GM13976 (cell line): Measurements from ENCODE around the gene LSMEM2.
A peak's percentile ranks its signal among the peaks of the same experiment; 100 is the strongest.

Experiments used
- DNase-seq: peaks from one replicate; pipeline ENCODE4 v3.0.0; 2012; ENCODE audit warnings: low spot score
- in situ Hi-C: fragments of 300-500 bp; cut with MboI; formaldehyde crosslinking; loops from one replicate; pipeline ENCODE4 v1.12.0; 2022; ENCODE audit warnings: low sequenced_read_pairs, mixed read lengths, inconsistent platforms; ENCODE audit not compliant: unreplicated experiment
- TF ChIP-seq, protein P1 (sequence below): IDR thresholded peaks from 2 replicates; pipeline ENCODE4 v1.5.1; 2012; ENCODE audit warnings: borderline replicate concordance, mild to moderate bottlenecking; ENCODE audit not compliant: insufficient read depth; ENCODE audit errors: extremely low read depth, missing control alignments, control extremely low read depth

The LSMEM2 gene

DNA sequence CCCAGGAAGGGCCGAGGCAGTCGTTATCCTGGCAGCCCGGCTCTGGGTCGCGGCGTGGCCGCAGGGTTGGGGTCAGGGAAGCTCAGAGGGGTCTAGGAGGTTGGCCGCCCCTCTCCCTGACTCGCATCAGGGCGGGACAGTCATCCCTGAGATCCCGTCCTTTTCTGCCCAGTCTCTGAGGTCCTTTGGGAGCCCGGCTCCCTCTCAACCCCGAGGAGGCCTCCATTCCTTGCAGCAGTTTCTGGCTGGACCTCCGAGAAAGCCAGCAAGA lies 43.2 kb downstream of the LSMEM2 start:
- in situ Hi-C loops: no loop called here
- TF ChIP-seq, protein P1, sequence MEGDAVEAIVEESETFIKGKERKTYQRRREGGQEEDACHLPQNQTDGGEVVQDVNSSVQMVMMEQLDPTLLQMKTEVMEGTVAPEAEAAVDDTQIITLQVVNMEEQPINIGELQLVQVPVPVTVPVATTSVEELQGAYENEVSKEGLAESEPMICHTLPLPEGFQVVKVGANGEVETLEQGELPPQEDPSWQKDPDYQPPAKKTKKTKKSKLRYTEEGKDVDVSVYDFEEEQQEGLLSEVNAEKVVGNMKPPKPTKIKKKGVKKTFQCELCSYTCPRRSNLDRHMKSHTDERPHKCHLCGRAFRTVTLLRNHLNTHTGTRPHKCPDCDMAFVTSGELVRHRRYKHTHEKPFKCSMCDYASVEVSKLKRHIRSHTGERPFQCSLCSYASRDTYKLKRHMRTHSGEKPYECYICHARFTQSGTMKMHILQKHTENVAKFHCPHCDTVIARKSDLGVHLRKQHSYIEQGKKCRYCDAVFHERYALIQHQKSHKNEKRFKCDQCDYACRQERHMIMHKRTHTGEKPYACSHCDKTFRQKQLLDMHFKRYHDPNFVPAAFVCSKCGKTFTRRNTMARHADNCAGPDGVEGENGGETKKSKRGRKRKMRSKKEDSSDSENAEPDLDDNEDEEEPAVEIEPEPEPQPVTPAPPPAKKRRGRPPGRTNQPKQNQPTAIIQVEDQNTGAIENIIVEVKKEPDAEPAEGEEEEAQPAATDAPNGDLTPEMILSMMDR: no peak

DNA sequence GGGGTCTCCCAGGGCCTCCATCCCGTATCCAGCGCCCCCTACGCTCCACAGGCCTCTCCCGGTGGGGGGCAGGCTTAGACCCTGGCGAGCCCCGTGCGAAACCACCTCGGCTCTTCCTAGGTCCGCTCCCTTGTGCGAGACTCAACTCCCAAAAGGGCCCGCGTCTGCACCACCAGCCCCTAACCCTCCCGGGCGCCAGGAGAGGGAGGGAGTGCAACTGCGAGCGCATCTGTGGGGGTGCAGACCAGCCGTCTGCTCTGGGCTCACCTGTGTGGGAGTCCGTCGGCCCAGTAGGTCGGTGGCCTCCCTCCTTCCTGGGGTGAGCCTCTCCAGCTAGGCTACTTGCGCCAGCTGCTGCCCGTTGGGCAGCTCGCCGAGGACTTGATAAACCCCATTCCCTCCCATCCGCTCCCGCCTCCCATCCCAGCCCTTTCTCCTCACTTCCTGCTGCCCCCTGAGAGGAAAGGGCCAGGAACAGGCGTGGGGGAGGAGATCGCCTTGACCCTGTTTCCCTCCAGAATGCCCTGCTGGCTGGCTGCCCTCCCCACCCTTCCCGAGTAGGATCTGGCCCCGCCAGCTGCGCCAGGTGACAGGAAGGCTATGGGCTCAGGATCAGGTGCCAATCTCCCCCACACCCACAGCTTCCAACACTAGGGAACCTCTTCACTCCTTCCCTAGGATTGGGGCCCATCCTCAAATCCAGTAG lies 43.7 kb downstream of the LSMEM2 start, which contains the start of gene HYAL2:
Gene HYAL2 (minus strand): TSS at position 360 of the 706 bp plus-strand sequence. CDS start 2,256 bp downstream, outside the sequence.
- in situ Hi-C loops: no loop called here
- no peak for DNase-seq
- TF ChIP-seq, protein P1: no peak

More for the DNA sequence above, 43.2 kb downstream of the LSMEM2 start:
- no peak for DNase-seq

DNA sequence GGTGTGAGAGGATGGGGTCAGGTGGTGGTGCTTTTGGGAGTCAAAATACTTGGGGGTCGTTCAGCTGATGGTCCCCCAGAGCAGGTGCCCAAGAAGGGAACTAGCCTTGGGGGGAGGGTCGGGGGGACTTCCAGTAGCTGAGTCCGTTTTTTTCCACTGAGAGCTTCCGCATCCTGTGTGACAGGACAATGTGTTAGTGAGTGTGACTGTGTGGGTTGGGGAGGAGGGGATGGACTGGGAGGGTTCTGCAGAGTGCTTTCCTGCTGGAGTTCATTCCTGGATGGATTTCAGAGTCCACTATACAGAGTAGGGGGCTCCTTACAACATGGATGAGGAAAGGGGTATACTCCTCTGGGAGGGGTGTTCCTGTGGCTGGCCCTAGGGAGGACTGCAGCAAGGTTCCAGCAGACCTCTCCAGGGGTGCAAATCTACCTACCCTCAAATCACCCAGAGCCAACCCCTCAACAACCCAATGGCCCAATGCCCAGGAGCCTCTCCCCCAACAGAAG lies 44.3 kb downstream of the LSMEM2 start:
- TF ChIP-seq, protein P1: no peak
- in situ Hi-C loops: no loop called here
- no peak for DNase-seq

DNA sequence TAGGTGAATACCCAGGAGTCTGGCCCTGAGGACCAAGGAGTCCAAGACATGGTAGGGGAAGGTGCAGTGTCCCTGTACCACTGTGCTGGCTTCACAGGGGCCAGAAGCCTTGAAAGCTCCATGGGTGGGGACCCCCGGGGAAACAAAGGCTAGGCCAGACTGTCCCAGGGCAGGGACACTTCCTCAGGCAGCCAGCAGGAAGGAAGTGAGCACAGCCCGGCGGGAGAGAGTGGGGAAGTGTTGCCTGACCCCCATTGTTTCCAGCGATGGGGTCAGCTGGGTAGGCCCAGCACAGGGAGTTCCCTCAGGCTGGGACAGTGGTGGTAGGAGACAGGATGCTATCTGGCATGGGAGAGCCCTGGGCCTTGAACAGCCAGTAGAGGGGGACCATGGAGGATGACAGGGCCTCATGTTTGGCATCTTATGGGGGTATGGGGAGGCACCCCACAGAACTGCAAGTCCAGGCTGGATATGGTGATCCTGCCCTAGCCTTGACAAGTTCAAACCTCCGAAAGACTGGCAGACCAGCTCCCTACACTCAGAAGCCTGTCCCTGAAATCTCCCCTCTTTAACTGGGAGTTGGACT lies 44.8 kb downstream of the LSMEM2 start:
- in situ Hi-C loops: no loop called here
- DNase-seq: no peak
- TF ChIP-seq, protein P1: no peak

DNA sequence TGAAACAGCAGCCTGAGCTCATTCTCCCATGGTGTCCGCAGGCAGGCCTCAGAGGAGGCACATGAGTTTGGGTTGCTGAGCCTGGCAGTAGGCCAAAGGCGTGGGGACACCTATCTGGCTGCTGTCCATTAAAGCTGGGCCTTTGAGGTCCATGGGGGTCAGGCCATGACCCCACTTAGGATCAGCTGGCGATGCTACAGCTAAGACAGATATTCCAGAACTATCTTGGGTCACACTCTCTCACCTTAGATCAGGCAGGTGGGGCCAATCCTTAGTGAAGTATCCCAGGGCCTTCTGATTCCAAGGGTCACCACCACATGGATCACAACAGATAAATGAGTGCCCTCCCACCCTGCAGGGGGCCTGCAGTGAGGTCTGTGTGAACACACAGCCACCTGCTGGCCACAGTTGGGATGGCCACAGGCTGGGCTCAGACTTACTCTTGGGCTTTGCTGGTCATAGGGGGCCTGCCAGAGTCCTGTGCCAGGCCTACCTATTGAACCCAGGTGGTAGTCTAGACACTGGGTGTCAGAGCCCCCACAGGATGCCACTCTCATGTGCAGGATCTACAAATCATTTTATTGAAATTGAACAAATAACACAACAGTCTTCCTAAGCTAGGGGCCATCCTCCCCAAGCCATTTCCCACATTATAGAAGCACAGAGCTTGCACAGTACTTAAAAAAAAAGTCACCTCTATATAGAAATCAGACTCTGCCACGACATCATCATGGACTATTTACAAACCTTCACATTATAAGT lies 45.6 kb downstream of the LSMEM2 start:
- TF ChIP-seq, protein P1: peak; percentile 73
- in situ Hi-C loops: no loop called here
- peak; percentile 72 for DNase-seq

DNA sequence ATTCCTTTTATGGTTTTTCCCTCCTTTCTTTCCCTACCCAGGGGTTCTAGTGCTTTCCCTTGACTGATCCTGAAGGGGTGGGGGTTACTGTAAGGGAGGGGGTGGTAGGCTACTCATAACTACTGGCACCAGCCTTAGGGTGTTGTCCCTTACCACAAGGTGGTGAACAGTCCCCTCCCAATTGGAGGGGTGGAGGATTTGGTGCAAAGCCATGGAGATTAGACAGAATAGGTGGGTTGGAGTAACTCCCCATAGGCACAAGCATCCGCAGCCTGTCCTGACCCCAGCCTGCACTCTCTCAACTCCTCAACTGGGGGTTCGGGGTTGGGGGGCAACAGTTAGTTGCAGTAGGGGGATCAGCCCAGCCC lies 46.2 kb downstream of the LSMEM2 start:
- TF ChIP-seq, protein P1: no peak
- no peak for DNase-seq
- in situ Hi-C loops: no loop called here
